Prostate gland (tissue), 2 donors: ENCODE measurements around the gene DGAT2. TPM values are rescaled to one million over a fixed set of nuclear protein-coding genes. Genes with fewer than 3 reads are reported as not detected.

Source experiments
- DNase-seq: peaks from one replicate; pipeline ENCODE4 v3.0.0-alpha.2; 2019; ENCODE audit warnings: low spot score
- H3K27ac ChIP-seq, 2 donors: fragments of 200-600 bp; sonication (generic); 2 replicates each; pipeline ENCODE4 v1.5.1; 2017 to 2019
- H3K27me3 ChIP-seq: fragments of 200-600 bp; sonication (generic); replicated peaks from 2 replicates; pipeline ENCODE4 v1.5.1; 2019; ENCODE audit not compliant: insufficient read depth
- H3K36me3 ChIP-seq, 2 donors: fragments of 200-600 bp; sonication (generic); 1 replicate in 1 of 2; 2 replicates in 1 of 2; pipeline versions ENCODE4 v1.5.1 to v1.8.1; 2017 to 2019
- H3K4me1 ChIP-seq: fragments of 200-600 bp; sonication (generic); replicated peaks from 2 replicates; pipeline ENCODE4 v1.5.1; 2019
- H3K4me3 ChIP-seq, 2 donors: fragments of 200-600 bp; sonication (generic); 2 replicates each; pipeline ENCODE4 v1.5.1; 2017 to 2019
- H3K9me3 ChIP-seq: fragments of 200-600 bp; sonication (generic); 2 replicates; pipeline ENCODE4 v1.5.1; 2017
- POLR2A ChIP-seq: fragments of 450-650 bp; IDR thresholded peaks from one replicate; pipeline ENCODE4 v1.6.1; 2016; ENCODE audit warnings: antibody characterized with exemption, mild to moderate bottlenecking
- POLR2AphosphoS5 ChIP-seq: sonication (generic); formaldehyde crosslinking; IDR thresholded peaks from one replicate; pipeline ENCODE4 v1.6.1; 2017; ENCODE audit warnings: antibody characterized with exemption
- WGBS: methylation state at CpG from one replicate; pipeline ENCODE4 v1.1.5; 2018; 5-methylcytosine and 5-hydroxymethylcytosine counted together
- intact Hi-C: fragments of 100-400 bp; cut with DNase I; formaldehyde crosslinking; loops from one replicate; pipeline ENCODE4 v1.14.2; 2022
- total RNA-seq, 2 donors: library from RNA; depleted of rRNA; stranded (reverse); fragments of >200 nt; gene quantifications; one replicate each; pipeline ENCODE4 v1.1.0, GENCODE V29; 2016
- TF ChIP-seq, protein P1 (sequence below), 4 experiments: fragments of 200-600 bp in 2 of 4; fragments of 450-650 bp in 2 of 4; sonication (generic) in 2 of 4; IDR thresholded peaks; 1 replicate in 3 of 4; 2 replicates in 1 of 4; pipeline ENCODE4 v1.5.1; 2016 to 2019; ENCODE audit warnings: antibody characterized with exemption in 4 of 4, mild to moderate bottlenecking in 2 of 4, moderate library complexity in 2 of 4

Gene DGAT2
- total RNA-seq, 2 donors from 2014 or later: 5.6 to 24.6 TPM

- 84% methylated on average over 1 of the region's 1 CpG for WGBS
- H3K4me1 ChIP-seq: no peaks in the 10 kb centered on the region
Measured at GRCh38 chr11:75784506-75784905, 15.9 kb downstream of the DGAT2 start.

DNA sequence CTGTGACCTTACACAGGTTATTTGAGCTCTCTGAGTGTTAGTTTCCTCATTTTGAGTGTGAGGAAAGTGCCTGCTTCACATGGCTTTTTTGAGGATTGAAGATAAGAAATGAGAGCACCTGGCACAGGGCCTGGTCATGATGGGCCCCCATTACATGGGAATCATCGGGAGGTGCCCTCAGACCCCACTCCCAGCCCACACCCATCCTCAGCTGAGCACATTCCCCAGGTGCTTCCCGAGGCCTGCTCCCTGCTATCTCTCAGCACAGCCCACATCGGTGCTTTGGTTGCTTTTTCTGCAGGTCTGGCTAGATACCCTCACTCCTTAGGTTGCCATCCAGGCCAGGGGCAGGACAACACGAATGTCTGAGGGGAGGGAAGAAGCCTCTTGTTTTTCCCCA is 16.6 kb downstream of the DGAT2 start:
- intact Hi-C loops: no loop called here
- Histone ChIP-seq H3K9me3 (no peaks in the 10 kb centered on the region), H3K4me1 (no peaks in the 10 kb centered on the region), H3K27ac (no peak overlapping the region), H3K36me3 (no peaks in the 10 kb centered on the region), H3K27me3 (no peaks in the 10 kb centered on the region), H3K4me3 (no peak overlapping the region)
- WGBS: 86% methylated on average over 4 of the region's 4 CpGs
- TF ChIP-seq, protein P1, sequence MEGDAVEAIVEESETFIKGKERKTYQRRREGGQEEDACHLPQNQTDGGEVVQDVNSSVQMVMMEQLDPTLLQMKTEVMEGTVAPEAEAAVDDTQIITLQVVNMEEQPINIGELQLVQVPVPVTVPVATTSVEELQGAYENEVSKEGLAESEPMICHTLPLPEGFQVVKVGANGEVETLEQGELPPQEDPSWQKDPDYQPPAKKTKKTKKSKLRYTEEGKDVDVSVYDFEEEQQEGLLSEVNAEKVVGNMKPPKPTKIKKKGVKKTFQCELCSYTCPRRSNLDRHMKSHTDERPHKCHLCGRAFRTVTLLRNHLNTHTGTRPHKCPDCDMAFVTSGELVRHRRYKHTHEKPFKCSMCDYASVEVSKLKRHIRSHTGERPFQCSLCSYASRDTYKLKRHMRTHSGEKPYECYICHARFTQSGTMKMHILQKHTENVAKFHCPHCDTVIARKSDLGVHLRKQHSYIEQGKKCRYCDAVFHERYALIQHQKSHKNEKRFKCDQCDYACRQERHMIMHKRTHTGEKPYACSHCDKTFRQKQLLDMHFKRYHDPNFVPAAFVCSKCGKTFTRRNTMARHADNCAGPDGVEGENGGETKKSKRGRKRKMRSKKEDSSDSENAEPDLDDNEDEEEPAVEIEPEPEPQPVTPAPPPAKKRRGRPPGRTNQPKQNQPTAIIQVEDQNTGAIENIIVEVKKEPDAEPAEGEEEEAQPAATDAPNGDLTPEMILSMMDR (IDR thresholded peaks at IDR 0.05): no peak
- TF ChIP-seq POLR2A (no peak), POLR2AphosphoS5 (no peak)
- no peak for DNase-seq

More at GRCh38 chr11:75784506-75784905, 15.9 kb downstream of the DGAT2 start:
- DNase-seq: no peak
- Histone ChIP-seq H3K27me3 (no peaks in the 10 kb centered on the region), H3K36me3 (no peaks in the 10 kb centered on the region), H3K27ac (no peak overlapping the region), H3K4me3 (no peak overlapping the region), H3K9me3 (no peaks in the 10 kb centered on the region)
- no peak for TF ChIP-seq POLR2AphosphoS5
- no peak for TF ChIP-seq POLR2A
- TF ChIP-seq, protein P1 (IDR thresholded peaks at IDR 0.05): no peak
- intact Hi-C loops: no loop called here

DNA sequence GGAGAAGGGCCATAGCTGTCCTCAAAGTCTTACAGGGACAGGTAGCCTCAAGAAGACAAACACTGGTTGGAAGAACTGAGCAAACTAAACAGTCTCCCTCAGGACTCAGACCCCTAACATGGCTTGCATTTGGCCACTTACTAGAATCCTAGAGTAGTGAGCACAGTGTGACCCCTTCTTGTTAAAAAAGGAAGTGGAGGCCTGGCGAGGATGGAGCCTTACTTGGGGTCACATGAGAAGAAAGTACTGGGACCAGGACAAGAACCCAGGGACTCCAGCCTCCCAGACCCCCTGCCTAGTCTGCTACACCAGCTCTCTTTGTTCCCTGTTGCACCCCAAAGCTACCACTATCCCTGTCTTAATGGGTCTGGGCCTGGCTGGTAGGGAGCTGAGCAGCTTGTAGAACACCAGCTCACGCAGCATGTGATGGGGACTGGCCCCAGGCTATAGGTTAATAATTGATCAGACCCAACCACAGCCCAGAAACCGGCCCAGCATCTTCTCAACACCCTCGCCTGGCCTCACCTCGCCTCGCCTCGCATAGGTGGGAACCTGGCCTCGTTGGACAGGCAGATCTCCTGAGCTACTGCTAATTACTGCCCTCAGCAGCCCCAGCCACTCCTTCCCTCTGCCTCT is 17.6 kb downstream of the DGAT2 start:
- H3K36me3 ChIP-seq: no peaks in the 10 kb centered on the region
- no peak overlapping the region for H3K27ac ChIP-seq
- no peaks in the 10 kb centered on the region for H3K27me3 ChIP-seq
- no peaks in the 10 kb centered on the region for H3K9me3 ChIP-seq
- H3K4me1 ChIP-seq: no peaks in the 10 kb centered on the region
- no peak overlapping the region for H3K4me3 ChIP-seq
- no peak for TF ChIP-seq POLR2A
- TF ChIP-seq, protein P1 (IDR thresholded peaks at IDR 0.05): no peak
- 74% methylated on average over 8 of the region's 8 CpGs for WGBS
- no peak for DNase-seq
- intact Hi-C loops: no loop called here

DNA sequence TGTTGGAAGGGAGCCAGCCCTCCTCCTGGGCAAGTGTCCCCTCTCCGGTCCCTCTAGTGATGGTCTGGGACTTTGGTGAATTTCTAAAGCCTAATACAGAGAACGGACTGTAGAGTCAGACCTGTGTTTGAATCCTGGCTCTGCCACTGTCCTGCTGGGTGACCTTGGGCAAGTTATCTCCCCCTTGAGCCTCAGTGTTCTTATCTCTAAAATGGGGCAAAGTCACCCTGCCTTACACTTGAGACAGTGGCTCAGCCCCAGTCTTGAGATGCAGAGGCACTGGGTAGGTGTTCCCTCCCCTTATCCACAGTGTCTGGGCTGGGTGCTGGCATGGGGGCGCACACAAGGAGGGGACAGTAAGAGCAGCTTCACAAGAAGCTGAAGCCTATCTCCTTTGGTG is 20.9 kb downstream of the DGAT2 start:
- Histone ChIP-seq H3K4me3 (no peak overlapping the region), H3K27me3 (no peaks in the 10 kb centered on the region), H3K9me3 (no peaks in the 10 kb centered on the region), H3K4me1 (no peaks in the 10 kb centered on the region), H3K36me3 (no peaks in the 10 kb centered on the region), H3K27ac (no peak overlapping the region)
- TF ChIP-seq, protein P1 (IDR thresholded peaks at IDR 0.05): no peak
- TF ChIP-seq POLR2AphosphoS5 (no peak), POLR2A (no peak)
- intact Hi-C loops: no loop called here
- 91% methylated on average over 3 of the region's 3 CpGs for WGBS
- DNase-seq: no peak

DNA sequence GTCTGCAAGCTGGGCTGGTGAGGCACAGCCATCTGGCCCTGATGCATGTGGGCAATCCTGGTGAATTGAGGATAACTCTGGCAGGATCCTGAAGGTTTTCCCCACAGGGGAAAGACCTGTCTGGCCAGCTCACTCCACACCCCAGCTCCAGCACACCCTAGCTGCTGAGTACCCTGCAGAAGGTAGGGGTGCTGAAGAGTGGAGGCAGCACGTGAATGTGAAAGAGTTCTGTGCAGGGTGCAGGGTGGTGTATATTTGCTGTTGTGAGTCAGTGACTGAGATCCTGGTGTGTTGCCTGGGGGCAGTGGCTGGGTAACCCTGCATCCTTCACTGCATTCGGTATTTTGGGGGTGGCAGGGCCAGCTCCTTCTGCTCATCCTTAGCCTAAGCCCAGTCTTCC is 22.4 kb downstream of the DGAT2 start:
- no peaks in the 10 kb centered on the region for H3K27me3 ChIP-seq
- H3K27ac ChIP-seq: no peak overlapping the region
- no peak for TF ChIP-seq POLR2AphosphoS5
- no peak for TF ChIP-seq POLR2A
- TF ChIP-seq, protein P1 (IDR thresholded peaks at IDR 0.05): no peak
- WGBS: 81% methylated on average over 2 of the region's 2 CpGs
- H3K4me3 ChIP-seq: no peak overlapping the region
- H3K4me1 ChIP-seq: no peaks in the 10 kb centered on the region
- no peak for DNase-seq
- H3K36me3 ChIP-seq: no peaks in the 10 kb centered on the region
- intact Hi-C loops: loop anchor here (10.0 kb wide), 1 partner anchor 524 kb away; no protein-coding TSS in a partner anchor
- H3K9me3 ChIP-seq: no peaks in the 10 kb centered on the region
